NCI-H1436 (cell line): ENCODE measurements around the gene AGO3.

ENCODE experiments used
- DNase-seq: peaks from one replicate; lab custom pipeline; 2025; lab: John Stamatoyannopoulos, UW

The AGO3 gene

GRCh38 chr1:36096500-36097432 lies 165.9 kb downstream of the AGO3 start:
- no peak for DNase-seq

GRCh38 chr1:36097693-36098585 lies 167.0 kb downstream of the AGO3 start:
- no peak for DNase-seq

GRCh38 chr1:36098650-36099365 lies 167.9 kb downstream of the AGO3 start:
- DNase-seq, result no peak

GRCh38 chr1:36099681-36100341 lies 168.9 kb downstream of the AGO3 start:
- DNase-seq, result peak; percentile 75

- no peak for DNase-seq
Measured at GRCh38 chr1:36100376-36100775, 169.5 kb downstream of the AGO3 start.

GRCh38 chr1:36101546-36101945 lies 170.6 kb downstream of the AGO3 start:
- no peak for DNase-seq

GRCh38 chr1:36106269-36106668 lies 175.4 kb downstream of the AGO3 start:
- DNase-seq, result no peak

GRCh38 chr1:36107394-36107793 lies 176.5 kb downstream of the AGO3 start:
- no peak for DNase-seq

- no peak for DNase-seq
Measured at GRCh38 chr1:36108314-36108713, 177.4 kb downstream of the AGO3 start.

GRCh38 chr1:36109041-36109679 lies 178.3 kb downstream of the AGO3 start:
- no peak for DNase-seq

GRCh38 chr1:36111151-36111550 lies 180.2 kb downstream of the AGO3 start:
- no peak for DNase-seq

GRCh38 chr1:36112823-36113222 lies 181.9 kb downstream of the AGO3 start:
- DNase-seq, result no peak

- DNase-seq, result no peak
Measured at GRCh38 chr1:36114371-36114770, 183.5 kb downstream of the AGO3 start.

- no peak for DNase-seq
Measured at GRCh38 chr1:36115200-36115669, 184.3 kb downstream of the AGO3 start.

- no peak for DNase-seq
Measured at GRCh38 chr1:36115931-36116330, 185.0 kb downstream of the AGO3 start.

- no peak for DNase-seq
Measured at GRCh38 chr1:36116901-36117300, 186.0 kb downstream of the AGO3 start.

GRCh38 chr1:36118447-36119204 lies 187.7 kb downstream of the AGO3 start:
- no peak for DNase-seq

- no peak for DNase-seq
Measured at GRCh38 chr1:36119456-36119855, 188.6 kb downstream of the AGO3 start.
